CD8-positive, alpha-beta memory T cell (primary cell): ENCODE results near the gene SMC6. TPM values are rescaled to one million over a fixed set of nuclear protein-coding genes. Genes with fewer than 3 reads are reported as not detected.

Experiments used
- CTCF ChIA-PET: fragments of 350-600 bp; sonication (Branson Sonifier 250); formaldehyde crosslinking; loops from one replicate; lab custom pipeline; 2021; ENCODE audit warnings: antibody characterized with exemption; lab: Charles Lee
- POLR2A ChIA-PET: fragments of 350-600 bp; sonication (Branson Sonifier 250); formaldehyde crosslinking; loops from one replicate; lab custom pipeline; 2021; ENCODE audit warnings: antibody characterized with exemption; lab: Charles Lee
- DNase-seq, 5 donors: peaks; one replicate each; pipeline versions ENCODE4 v3.0.0 to v3.0.0-alpha.2; 2020 to 2022; ENCODE audit warnings: mixed read lengths in 1 of 5
- H3K27ac ChIP-seq: one replicate; pipeline ENCODE4 v1.7.0; 2013; ENCODE audit warnings: low read depth, mild to moderate bottlenecking, low read length, moderate library complexity
- H3K27me3 ChIP-seq: 2 replicates; pipeline ENCODE4 v1.7.0; 2013; ENCODE audit warnings: low read length, mild to moderate bottlenecking; ENCODE audit not compliant: insufficient read depth, poor library complexity, severe bottlenecking
- H3K36me3 ChIP-seq: 2 replicates; pipeline ENCODE4 v1.7.0; 2013; ENCODE audit warnings: mild to moderate bottlenecking, low read length, moderate library complexity; ENCODE audit not compliant: insufficient read depth
- H3K4me1 ChIP-seq: 2 replicates; pipeline ENCODE4 v1.7.0; 2013; ENCODE audit warnings: mild to moderate bottlenecking, low read length, moderate library complexity; ENCODE audit not compliant: insufficient read depth
- H3K4me3 ChIP-seq: 2 replicates; pipeline ENCODE4 v1.7.0; 2013; ENCODE audit warnings: mild to moderate bottlenecking, low read length
- H3K9me3 ChIP-seq: 2 replicates; pipeline ENCODE4 v1.7.0; 2013; ENCODE audit warnings: mild to moderate bottlenecking, low read length
- H3K27ac Mint-ChIP-seq, 8 donors: one replicate each; pipeline ENCODE4 v1.8.0; 2020 to 2021; ENCODE audit warnings: mixed read lengths in 8 of 8, mild to moderate bottlenecking in 6 of 8, inconsistent platforms in 3 of 8, moderate library complexity in 3 of 8
- H3K27me3 Mint-ChIP-seq, 2 donors: one replicate each; pipeline ENCODE4 v1.8.0; 2020 to 2021; ENCODE audit warnings: mixed read lengths in 2 of 2, mild to moderate bottlenecking in 1 of 2, moderate library complexity in 1 of 2
- H3K36me3 Mint-ChIP-seq, 3 donors: one replicate each; pipeline ENCODE4 v1.8.0; 2020 to 2021; ENCODE audit warnings: mixed read lengths in 3 of 3, inconsistent platforms in 1 of 3, mild to moderate bottlenecking in 1 of 3
- H3K4me1 Mint-ChIP-seq, 3 donors: one replicate each; pipeline ENCODE4 v1.8.0; 2020 to 2021; ENCODE audit warnings: mixed read lengths in 3 of 3, inconsistent platforms in 1 of 3, mild to moderate bottlenecking in 1 of 3
- H3K4me3 Mint-ChIP-seq, 7 donors: one replicate each; pipeline ENCODE4 v1.8.0; 2020 to 2021; ENCODE audit warnings: mixed read lengths in 7 of 7, mild to moderate bottlenecking in 6 of 7, moderate library complexity in 4 of 7, inconsistent platforms in 2 of 7
- H3K9me3 Mint-ChIP-seq, 5 donors: one replicate each; pipeline ENCODE4 v1.8.0; 2020 to 2022; ENCODE audit warnings: mixed read lengths in 5 of 5, mild to moderate bottlenecking in 3 of 5, moderate library complexity in 2 of 5, inconsistent platforms in 1 of 5
- polyA plus RNA-seq: library from polyadenylated mRNA; unstranded; fragments of 300-500 nt; fragmentation: Illumina TruSeq; gene quantifications from one replicate; pipeline ENCODE4 v1.2.3, GENCODE V29; 2021
- total RNA-seq, 2 experiments: library from RNA; stranded (reverse); gene quantifications; one replicate each; pipeline ENCODE4 v1.2.3, GENCODE V29; 2021

SMC6 gene
- total and polyA plus RNA-seq, 3 experiments from 2014 or later, result 15.8 to 25.7 (median 23.7) TPM

DNA sequence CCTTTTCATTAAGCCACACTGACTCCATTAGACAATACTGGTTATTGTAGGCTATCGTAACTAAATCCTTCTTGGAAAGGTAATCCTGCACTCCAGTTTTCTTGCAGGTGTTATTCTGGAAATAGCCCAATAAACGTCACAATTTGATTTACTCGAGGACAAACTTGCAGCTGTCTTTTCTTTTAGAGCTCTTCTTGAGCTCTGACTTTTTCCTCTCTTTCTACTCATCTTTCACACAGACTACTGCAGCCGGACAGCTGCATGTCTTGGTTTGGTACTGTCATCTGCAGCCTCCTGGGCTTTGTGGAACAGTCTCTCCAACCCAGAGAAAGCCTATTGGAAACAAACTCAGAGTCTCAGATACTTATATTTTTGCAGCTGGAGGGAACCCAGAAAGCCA, 39.7 kb upstream of the SMC6 start:
- H3K9me3 Mint-ChIP-seq, result no peaks in the 10 kb centered on the region
- no peaks in the 10 kb centered on the region for H3K36me3 ChIP-seq
- DNase-seq, result no peak
- CTCF ChIA-PET, result no interaction called here
- POLR2A ChIA-PET, result no interaction called here
- no peak overlapping the region for H3K27ac ChIP-seq
- peak overlapping the region in 1 of 8 donors; percentile 88 for H3K27ac Mint-ChIP-seq
- no peaks in the 10 kb centered on the region for H3K4me1 Mint-ChIP-seq
- H3K4me3 ChIP-seq, result no peak overlapping the region
- no peaks in the 10 kb centered on the region for H3K9me3 ChIP-seq
- peaks cover 12% of the 10 kb centered on the region for H3K27me3 ChIP-seq
- peaks cover 6 to 56% of the 10 kb centered on the region in 2 donors for H3K27me3 Mint-ChIP-seq
- H3K36me3 Mint-ChIP-seq, result no peaks in the 10 kb centered on the region
- no peaks in the 10 kb centered on the region for H3K4me1 ChIP-seq
- H3K4me3 Mint-ChIP-seq, result no peak overlapping the region

DNA sequence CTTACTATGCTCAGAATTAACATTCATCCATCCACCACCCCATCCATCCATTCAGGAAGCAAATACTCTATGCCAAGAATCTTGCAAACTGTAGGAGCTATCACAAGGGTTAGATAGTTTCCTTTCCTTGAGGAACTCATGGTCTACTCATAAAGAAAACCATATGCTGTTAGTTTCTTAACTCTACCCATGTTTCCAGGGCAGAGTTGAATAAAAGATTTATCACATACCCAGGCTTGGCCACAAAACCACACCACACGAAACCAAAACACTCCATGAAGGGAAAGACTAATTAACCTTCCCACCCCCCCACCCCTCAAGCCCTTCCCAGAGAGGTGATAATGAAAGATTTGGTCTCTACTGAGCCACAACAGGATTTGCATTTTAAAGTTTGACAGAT, 38.9 kb upstream of the SMC6 start:
- Mint-ChIP-seq H3K27me3 (peaks cover 6 to 52% of the 10 kb centered on the region in 2 donors), H3K4me3 (no peak overlapping the region)
- CTCF ChIA-PET, result no interaction called here

DNA sequence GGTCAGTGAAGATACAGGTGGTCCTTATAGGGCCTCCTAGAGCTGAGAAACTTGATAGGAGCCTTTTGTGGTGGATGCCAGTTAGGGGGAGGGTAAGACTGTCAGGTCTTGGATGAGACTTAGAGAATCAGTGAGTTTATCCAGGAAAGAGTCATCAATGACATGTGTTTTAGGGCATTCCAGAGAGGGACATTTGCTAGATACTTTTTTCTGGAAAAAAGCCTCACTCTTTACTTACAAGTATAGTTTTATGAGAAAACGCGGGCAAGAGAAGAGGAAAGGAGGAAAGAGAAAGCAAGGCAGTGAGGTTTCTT, 38.2 kb upstream of the SMC6 start:
- no peaks in the 10 kb centered on the region for H3K4me1 Mint-ChIP-seq
- no peak overlapping the region for H3K4me3 Mint-ChIP-seq
- ChIA-PET POLR2A (no interaction called here), CTCF (no interaction called here)
- H3K9me3 Mint-ChIP-seq, result no peaks in the 10 kb centered on the region
- Histone ChIP-seq H3K9me3 (no peaks in the 10 kb centered on the region), H3K4me1 (no peaks in the 10 kb centered on the region), H3K27me3 (peaks cover 12% of the 10 kb centered on the region), H3K27ac (no peak overlapping the region), H3K4me3 (no peak overlapping the region), H3K36me3 (no peaks in the 10 kb centered on the region)
- H3K27ac Mint-ChIP-seq, result peak overlapping the region in 1 of 8 donors; percentile 3
- no peaks in the 10 kb centered on the region for H3K36me3 Mint-ChIP-seq
- peaks cover 6 to 52% of the 10 kb centered on the region in 2 donors for H3K27me3 Mint-ChIP-seq
- DNase-seq, result no peak

More for the DNA sequence above, 38.9 kb upstream of the SMC6 start:
- Histone ChIP-seq H3K4me3 (no peak overlapping the region), H3K4me1 (no peaks in the 10 kb centered on the region), H3K27me3 (peaks cover 12% of the 10 kb centered on the region), H3K27ac (no peak overlapping the region), H3K36me3 (no peaks in the 10 kb centered on the region), H3K9me3 (no peaks in the 10 kb centered on the region)
- no peak for DNase-seq
- Mint-ChIP-seq H3K27ac (no peak overlapping the region), H3K9me3 (no peaks in the 10 kb centered on the region), H3K4me1 (no peaks in the 10 kb centered on the region), H3K36me3 (no peaks in the 10 kb centered on the region)
- POLR2A ChIA-PET, result no interaction called here

DNA sequence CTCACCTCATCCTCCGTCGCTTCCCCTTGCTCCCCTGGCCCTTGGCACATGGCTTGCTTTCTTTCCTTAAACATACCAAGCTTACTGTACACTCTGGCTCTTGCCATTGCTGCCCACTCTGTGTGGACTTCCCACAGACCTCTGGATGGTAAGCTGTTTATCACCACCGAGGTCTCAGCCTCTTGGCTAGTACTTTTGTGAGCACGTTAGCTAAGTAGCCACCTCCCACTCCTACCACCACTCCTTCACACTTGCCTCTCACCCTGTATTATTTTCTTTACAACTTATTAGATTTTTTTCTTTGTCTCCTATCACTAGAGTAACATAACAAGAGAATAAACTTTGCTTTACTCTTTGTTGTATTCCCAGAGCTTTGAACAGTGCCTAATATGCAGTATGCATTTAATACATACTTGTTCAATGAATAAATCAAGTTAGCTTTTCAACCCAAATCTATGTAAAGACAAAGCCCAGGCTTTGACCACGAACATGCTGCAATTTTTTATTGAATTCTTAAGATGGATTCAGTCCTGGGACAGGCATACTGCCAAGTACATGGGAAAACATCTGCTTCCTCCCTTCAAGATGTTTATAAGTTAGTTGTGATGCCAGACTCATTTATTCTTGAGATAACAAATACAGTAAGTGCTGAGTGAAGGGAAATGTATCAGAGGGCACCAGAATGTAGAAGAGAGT, 37.7 kb upstream of the SMC6 start:
- H3K9me3 ChIP-seq, result no peaks in the 10 kb centered on the region
- H3K27ac Mint-ChIP-seq, result peak overlapping the region in 1 of 8 donors; percentile 3
- no peak for DNase-seq
- H3K36me3 Mint-ChIP-seq, result no peaks in the 10 kb centered on the region
- no peaks in the 10 kb centered on the region for H3K4me1 Mint-ChIP-seq
- ChIA-PET POLR2A (no interaction called here), CTCF (no interaction called here)
- H3K27me3 Mint-ChIP-seq, result peaks cover 6 to 48% of the 10 kb centered on the region in 2 donors
- no peak overlapping the region for H3K4me3 ChIP-seq
- H3K27ac ChIP-seq, result no peak overlapping the region
- H3K4me3 Mint-ChIP-seq, result no peak overlapping the region
- no peaks in the 10 kb centered on the region for H3K4me1 ChIP-seq
- peaks cover 12% of the 10 kb centered on the region for H3K27me3 ChIP-seq
- H3K9me3 Mint-ChIP-seq, result no peaks in the 10 kb centered on the region
- no peaks in the 10 kb centered on the region for H3K36me3 ChIP-seq

DNA sequence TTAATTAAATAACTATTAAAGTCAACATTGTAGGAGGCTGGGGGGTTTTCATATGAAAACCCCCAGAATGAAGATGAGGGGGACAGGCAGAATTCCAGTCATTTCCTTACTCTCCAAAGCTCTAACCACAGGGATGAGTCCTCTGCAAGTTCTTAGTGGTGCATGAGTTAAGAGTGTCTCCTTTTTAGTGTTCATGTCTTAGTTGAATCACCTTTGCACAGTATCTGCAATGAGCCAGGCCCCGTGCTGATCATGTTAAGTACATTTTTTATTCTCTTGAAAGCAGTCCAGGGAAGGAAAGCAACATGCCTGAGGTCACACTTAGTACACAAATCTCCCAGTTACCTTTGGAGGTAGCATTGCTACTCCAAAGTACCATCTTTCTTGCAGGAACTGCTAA, 36.9 kb upstream of the SMC6 start:
- Histone ChIP-seq H3K36me3 (no peaks in the 10 kb centered on the region), H3K9me3 (no peaks in the 10 kb centered on the region), H3K27ac (no peak overlapping the region), H3K27me3 (peaks cover 12% of the 10 kb centered on the region), H3K4me1 (no peaks in the 10 kb centered on the region), H3K4me3 (no peak overlapping the region)
- Mint-ChIP-seq H3K4me1 (no peaks in the 10 kb centered on the region), H3K9me3 (no peaks in the 10 kb centered on the region), H3K27me3 (peaks cover 6 to 46% of the 10 kb centered on the region in 2 donors), H3K4me3 (no peak overlapping the region), H3K36me3 (no peaks in the 10 kb centered on the region), H3K27ac (no peak overlapping the region)
- no peak for DNase-seq
- ChIA-PET CTCF (no interaction called here), POLR2A (no interaction called here)

DNA sequence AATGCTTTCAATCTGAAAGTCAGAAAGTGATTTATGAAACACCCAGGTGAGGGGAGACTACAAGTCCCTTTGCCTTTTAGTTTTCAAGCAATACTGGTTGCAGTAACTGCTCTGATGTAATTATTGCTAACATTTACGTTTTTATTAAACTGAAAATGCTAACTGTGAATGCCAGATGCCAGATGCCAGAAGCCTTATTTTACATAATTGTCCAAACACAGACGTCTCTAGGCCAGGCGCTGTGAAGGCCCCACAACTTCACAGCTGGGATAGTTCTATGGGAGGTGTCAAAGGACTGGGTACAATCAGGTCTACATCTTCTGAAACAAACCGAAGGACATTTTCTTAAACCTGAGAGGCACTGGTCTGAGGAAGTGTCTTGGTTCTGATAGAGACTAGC, 35.2 kb upstream of the SMC6 start:
- CTCF ChIA-PET, result no interaction called here

DNA sequence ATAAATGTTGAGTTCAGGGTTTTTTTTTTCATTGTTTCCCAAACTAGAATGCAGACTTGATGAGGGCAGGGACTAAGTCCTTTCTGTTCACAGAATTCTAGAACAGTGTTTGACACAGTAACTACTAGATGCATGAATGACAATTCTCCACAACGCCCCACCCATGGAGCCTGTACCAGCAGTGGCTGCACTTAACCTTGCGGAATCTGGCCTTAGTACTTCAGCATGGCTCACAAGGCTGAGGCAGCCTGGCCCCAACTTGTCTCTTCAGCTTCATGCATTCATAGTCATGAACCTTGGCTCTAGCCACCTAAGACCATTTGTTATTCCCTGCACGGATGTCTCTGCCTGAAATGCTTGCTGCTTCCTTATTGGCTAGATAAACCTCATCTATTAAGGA, 33.1 kb upstream of the SMC6 start:
- Mint-ChIP-seq H3K9me3 (no peaks in the 10 kb centered on the region), H3K27ac (no peak overlapping the region), H3K4me1 (no peaks in the 10 kb centered on the region), H3K4me3 (no peak overlapping the region), H3K27me3 (peaks cover 0 to 13% of the 10 kb centered on the region in 2 donors), H3K36me3 (peaks cover 2 to 6% (median 3%) of the 10 kb centered on the region in 3 donors)
- no peaks in the 10 kb centered on the region for H3K36me3 ChIP-seq
- H3K27me3 ChIP-seq, result peaks cover 6% of the 10 kb centered on the region
- H3K4me1 ChIP-seq, result no peaks in the 10 kb centered on the region
- no peak overlapping the region for H3K27ac ChIP-seq
- no peak overlapping the region for H3K4me3 ChIP-seq
- DNase-seq, result no peak
- no peaks in the 10 kb centered on the region for H3K9me3 ChIP-seq
- ChIA-PET POLR2A (no interaction called here), CTCF (no interaction called here)

More for the DNA sequence above, 35.2 kb upstream of the SMC6 start:
- H3K4me3 Mint-ChIP-seq, result no peak overlapping the region
- H3K27ac Mint-ChIP-seq, result no peak overlapping the region
- POLR2A ChIA-PET, result no interaction called here
- Histone ChIP-seq H3K9me3 (no peaks in the 10 kb centered on the region), H3K4me3 (no peak overlapping the region), H3K4me1 (no peaks in the 10 kb centered on the region), H3K27me3 (peaks cover 12% of the 10 kb centered on the region), H3K36me3 (no peaks in the 10 kb centered on the region), H3K27ac (no peak overlapping the region)
- H3K27me3 Mint-ChIP-seq, result peaks cover 5 to 34% of the 10 kb centered on the region in 2 donors
- H3K4me1 Mint-ChIP-seq, result no peaks in the 10 kb centered on the region
- DNase-seq, result no peak
- H3K9me3 Mint-ChIP-seq, result no peaks in the 10 kb centered on the region
- no peaks in the 10 kb centered on the region for H3K36me3 Mint-ChIP-seq

DNA sequence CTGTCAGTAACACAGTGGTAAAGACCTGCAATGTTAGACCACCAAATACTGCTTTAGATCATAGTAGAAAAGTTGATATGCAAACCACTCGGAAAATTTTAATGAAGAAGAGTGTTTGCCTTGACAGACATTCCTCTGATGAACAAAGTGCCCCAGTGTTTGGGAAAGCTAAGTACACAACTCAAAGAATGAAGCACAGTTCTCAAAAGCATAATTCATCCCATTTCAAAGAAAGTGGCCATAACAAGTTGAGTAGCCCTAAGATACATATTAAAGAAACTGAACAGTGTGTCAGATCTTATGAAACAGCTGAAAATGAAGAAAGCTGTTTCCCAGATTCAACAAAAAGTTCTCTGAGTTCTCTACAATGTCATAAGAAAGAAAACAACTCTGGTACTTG, 27.9 kb upstream of the SMC6 start:
- H3K36me3 Mint-ChIP-seq, result peaks cover 10 to 20% (median 10%) of the 10 kb centered on the region in 3 donors
- Histone ChIP-seq H3K4me3 (no peak overlapping the region), H3K4me1 (no peaks in the 10 kb centered on the region), H3K36me3 (no peaks in the 10 kb centered on the region), H3K9me3 (no peaks in the 10 kb centered on the region), H3K27ac (no peak overlapping the region), H3K27me3 (no peaks in the 10 kb centered on the region)
- CTCF ChIA-PET, result no interaction called here
- no peak overlapping the region for H3K4me3 Mint-ChIP-seq
- no peaks in the 10 kb centered on the region for H3K4me1 Mint-ChIP-seq
- no peak overlapping the region for H3K27ac Mint-ChIP-seq
- H3K27me3 Mint-ChIP-seq, result no peaks in the 10 kb centered on the region
- H3K9me3 Mint-ChIP-seq, result no peaks in the 10 kb centered on the region
- DNase-seq, result no peak
- POLR2A ChIA-PET, result no interaction called here
